H1 (cell line): Measurements from ENCODE around the gene CHST12. TPM values are rescaled to one million over a fixed set of nuclear protein-coding genes. Genes with fewer than 3 reads are reported as not detected.

Experiments used
- CTCF ChIA-PET: fragments of 300-600 bp; sonication (Branson Sonifier 250); formaldehyde crosslinking; loops from one replicate; lab custom pipeline; 2021; ENCODE audit not compliant: partially characterized antibody; lab: Charles Lee
- POLR2A ChIA-PET: fragments of 300-600 bp; sonication (Branson Sonifier 250); formaldehyde crosslinking; loops from one replicate; lab custom pipeline; 2021; ENCODE audit warnings: inconsistent platforms; ENCODE audit not compliant: partially characterized antibody; lab: Charles Lee
- DNase-seq, 2 experiments: peaks; one replicate each; pipeline versions ENCODE4 v3.0.0 to v3.0.0-alpha.2; 2010 to 2022; ENCODE audit warnings: low spot score in 2 of 2, low read depth in 1 of 2, mixed read lengths in 1 of 2
- FAIRE-seq: peaks from 2 replicates; lab custom pipeline; 2011; peaks lifted over from hg19 to GRCh38; lab: Jason Lieb, UNC
- H2AFZ ChIP-seq: 2 replicates; pipeline ENCODE4 v1.8.1; 2012; ENCODE audit warnings: low read length, inconsistent platforms
- H2AK5ac ChIP-seq: 2 replicates; pipeline ENCODE4 v1.6.1; 2013; ENCODE audit warnings: low read depth, low read length
- H2BK120ac ChIP-seq: replicated peaks from 2 replicates; pipeline ENCODE3; 2013; ENCODE audit warnings: low read depth, low read length, inconsistent platforms
- H2BK12ac ChIP-seq: 2 replicates; pipeline ENCODE4 v1.6.1; 2013; ENCODE audit warnings: low read depth, low read length
- H2BK15ac ChIP-seq: 2 replicates; pipeline ENCODE4 v1.6.1; 2013; ENCODE audit warnings: low read length
- H2BK20ac ChIP-seq: 2 replicates; pipeline ENCODE4 v1.6.1; 2013; ENCODE audit warnings: low read length
- H2BK5ac ChIP-seq: 2 replicates; pipeline ENCODE4 v1.6.1; 2013; ENCODE audit warnings: low read depth, low read length
- H3K14ac ChIP-seq: 2 replicates; pipeline ENCODE4 v1.6.1; 2013; ENCODE audit warnings: inconsistent platforms; ENCODE audit not compliant: insufficient read length
- H3K18ac ChIP-seq: 2 replicates; pipeline ENCODE4 v1.6.1; 2013; ENCODE audit warnings: low read length; ENCODE audit errors: extremely low read depth
- H3K23ac ChIP-seq: 2 replicates; pipeline ENCODE4 v1.6.1; 2013; ENCODE audit warnings: inconsistent platforms; ENCODE audit not compliant: insufficient read length
- H3K23me2 ChIP-seq: 2 replicates; pipeline ENCODE4 v1.6.1; 2013; ENCODE audit warnings: low read depth, low read length
- H3K27ac ChIP-seq: 2 replicates; pipeline ENCODE4 v1.6.1; 2011; ENCODE audit warnings: low read depth, low read length, inconsistent platforms
- H3K27me3 ChIP-seq, 4 experiments: replicated peaks in 1 of 4; 1 replicate in 1 of 4; 2 replicates in 3 of 4; pipeline versions ENCODE4 v1.6.1 to v1.8.1; 2011 to 2013; ENCODE audit warnings: low read length in 3 of 4, mild to moderate bottlenecking in 3 of 4, inconsistent platforms in 2 of 4, mixed read lengths in 2 of 4, moderate library complexity in 1 of 4; ENCODE audit not compliant: control insufficient read depth in 3 of 4, insufficient read depth in 3 of 4; ENCODE audit errors: extremely low read depth in 1 of 4
- H3K36me3 ChIP-seq, 4 experiments: 2 replicates each; pipeline versions ENCODE4 v1.6.1 to v1.8.1; 2011 to 2013; ENCODE audit warnings: mild to moderate bottlenecking in 4 of 4, low read length in 3 of 4, moderate library complexity in 2 of 4, control low read depth in 1 of 4, inconsistent platforms in 1 of 4; ENCODE audit not compliant: insufficient read depth in 4 of 4, control insufficient read depth in 2 of 4
- H3K4ac ChIP-seq: replicated peaks from 2 replicates; pipeline ENCODE3; 2013; ENCODE audit warnings: low read length, low read depth, mixed read lengths, inconsistent platforms; ENCODE audit not compliant: insufficient read length
- H3K4me1 ChIP-seq, 4 experiments: replicated peaks in 1 of 4; 1 replicate in 1 of 4; 2 replicates in 3 of 4; pipeline versions ENCODE4 v1.6.1 to v1.8.1; 2011 to 2013; ENCODE audit warnings: low read length in 3 of 4, inconsistent platforms in 2 of 4, mixed read lengths in 1 of 4; ENCODE audit not compliant: insufficient read depth in 4 of 4, control insufficient read depth in 3 of 4
- H3K4me2 ChIP-seq, 2 experiments: 2 replicates each; pipeline versions ENCODE4 v1.6.1 to v1.8.1; 2011 to 2013; ENCODE audit warnings: low read depth in 2 of 2, low read length in 2 of 2, control low read depth in 1 of 2, inconsistent platforms in 1 of 2, mild to moderate bottlenecking in 1 of 2; ENCODE audit not compliant: insufficient read depth in 1 of 2
- H3K4me3 ChIP-seq, 4 experiments: fragments of 200-600, 300-600 bp in 1 of 4; sonication (generic), shearing (Covaris generic), sonication (Bioruptor Twin) in 1 of 4; 2 replicates each; pipeline versions ENCODE4 v1.5.1 to v1.8.1; 2011 to 2016; ENCODE audit warnings: low read length in 4 of 4, low read depth in 3 of 4, control low read depth in 2 of 4, inconsistent platforms in 2 of 4, mild to moderate bottlenecking in 2 of 4, mixed read lengths in 1 of 4, moderate library complexity in 1 of 4; ENCODE audit not compliant: insufficient read depth in 2 of 4; ENCODE audit errors: extremely low read depth in 1 of 4
- H3K56ac ChIP-seq: replicated peaks from 2 replicates; pipeline ENCODE3; 2013; ENCODE audit warnings: low read depth, mild to moderate bottlenecking, mixed read lengths, low read length, inconsistent platforms; ENCODE audit not compliant: insufficient read length
- H3K79me1 ChIP-seq: 2 replicates; pipeline ENCODE4 v1.6.1; 2013; ENCODE audit warnings: low read depth, low read length, control low read depth
- H3K79me2 ChIP-seq, 2 experiments: 2 replicates each; pipeline versions ENCODE4 v1.6.1 to v1.8.1; 2012 to 2013; ENCODE audit warnings: low read length in 2 of 2, mild to moderate bottlenecking in 2 of 2, inconsistent platforms in 1 of 2; ENCODE audit not compliant: insufficient read depth in 2 of 2, control insufficient read depth in 1 of 2
- H3K9ac ChIP-seq, 4 experiments: replicated peaks in 1 of 4; 1 replicate in 1 of 4; 2 replicates in 3 of 4; pipeline versions ENCODE4 v1.6.1 to v1.8.1; 2011 to 2013; ENCODE audit warnings: low read depth in 3 of 4, low read length in 3 of 4, control low read depth in 2 of 4, mild to moderate bottlenecking in 2 of 4, moderate library complexity in 2 of 4, inconsistent platforms in 1 of 4; ENCODE audit errors: extremely low read depth in 1 of 4
- H3K9me3 ChIP-seq, 2 experiments: 2 replicates each; pipeline versions ENCODE4 v1.6.1 to v1.8.1; 2012 to 2013; ENCODE audit warnings: mild to moderate bottlenecking in 2 of 2, moderate library complexity in 2 of 2, control low read depth in 1 of 2, inconsistent platforms in 1 of 2, low read depth in 1 of 2, low read length in 1 of 2, mixed read lengths in 1 of 2; ENCODE audit not compliant: insufficient read depth in 2 of 2
- H4K20me1 ChIP-seq, 2 experiments: replicated peaks in 1 of 2; 2 replicates each; pipeline versions ENCODE3 to v1.8.1; 2011 to 2013; ENCODE audit warnings: inconsistent platforms in 2 of 2, low read length in 2 of 2, mild to moderate bottlenecking in 1 of 2; ENCODE audit not compliant: insufficient read depth in 2 of 2, control insufficient read depth in 1 of 2
- H4K5ac ChIP-seq: 2 replicates; pipeline ENCODE4 v1.6.1; 2013; ENCODE audit warnings: low read length, low read depth, mixed read lengths, inconsistent platforms; ENCODE audit not compliant: insufficient read length
- H4K8ac ChIP-seq: 2 replicates; pipeline ENCODE4 v1.8.0; 2013; ENCODE audit warnings: mild to moderate bottlenecking, moderate library complexity, low read length, inconsistent platforms; ENCODE audit not compliant: insufficient read depth; ENCODE audit errors: extremely low read depth
- H4K91ac ChIP-seq: replicated peaks from 2 replicates; pipeline ENCODE3; 2013; ENCODE audit warnings: low read length, mixed read lengths, inconsistent platforms; ENCODE audit not compliant: insufficient read length
- ASH2L ChIP-seq: fragments of 200-600, 300-600 bp; sonication (generic); IDR thresholded peaks from one replicate; pipeline ENCODE4 v1.7.1; 2017; ENCODE audit warnings: low read length
- SIRT6 ChIP-seq: IDR thresholded peaks from one replicate; pipeline ENCODE4 v1.7.1; 2012; ENCODE audit warnings: low read length, inconsistent platforms
- TAF1 ChIP-seq: IDR thresholded peaks from 2 replicates; pipeline ENCODE4 v1.6.1; 2011; ENCODE audit warnings: mild to moderate bottlenecking, low read depth, low read length
- TCF12 ChIP-seq: IDR thresholded peaks from 2 replicates; pipeline ENCODE4 v1.6.1; 2011; ENCODE audit warnings: low read depth, mild to moderate bottlenecking, low read length
- WGBS, 2 experiments: shearing (Covaris generic) in 1 of 2; methylation state at CpG; one replicate each; pipeline versions ENCODE4 v1.1.6 to v1.1.7; 2013 to 2015; ENCODE audit warnings: low lambda C conversion rate in 2 of 2, mixed read lengths in 2 of 2, inconsistent platforms in 1 of 2, low coverage in 1 of 2, missing lambda C conversion rate in 1 of 2; ENCODE audit not compliant: insufficient replicate concordance in 2 of 2, insufficient coverage in 1 of 2, insufficient read length in 1 of 2; ENCODE audit errors: extremely low coverage in 1 of 2, missing lambda C conversion rate in 1 of 2; 5-methylcytosine and 5-hydroxymethylcytosine counted together
- polyA plus RNA-seq, 7 experiments: library from polyadenylated mRNA; depleted of rRNA in 3 of 7; stranded (reverse) in 5 of 7; unstranded in 2 of 7; fragments of >200 nt in 5 of 7; fragments of 200-250 nt in 2 of 7; gene quantifications; 1 replicate in 5 of 7; 2 replicates in 1 of 7; 4 replicates in 1 of 7; pipeline versions ENCODE4 v1.2.1 to v1.2.3, GENCODE V29; 2011 to 2013; ENCODE audit warnings: missing spikeins in 2 of 7, mixed read lengths in 2 of 7
- total RNA-seq: library from RNA; stranded (reverse); fragmentation: NEBNext Ultra II Directional; extraction: Animal tissue kit (Norgen Biotek cat#: 25700); gene quantifications from 2 replicates; pipeline ENCODE4 v1.2.1, GENCODE V29; 2021

CHST12 gene
- total and polyA plus RNA-seq, 2 of the 8 experiments (the other 6 are each of a cell fraction or from before 2014, with no cell fraction given), result 13.4 to 24.1 TPM

- H3K4me3 ChIP-seq, result no peak overlapping the region
- no peak overlapping the region for H3K9ac ChIP-seq
- H2BK120ac ChIP-seq, result no peak overlapping the region
- CTCF ChIA-PET, result interaction anchor here (0.7 to 15.9 kb wide), 7 partner anchors 9 to 131 kb away, joined by 3 to 266 read pairs (median 3); partner anchors contain the start of gene GRIFIN
- no peak overlapping the region for H3K14ac ChIP-seq
- no peaks in the 10 kb centered on the region for H3K79me2 ChIP-seq
- POLR2A ChIA-PET, result interaction anchor here (1.8 kb wide), 1 partner anchor 10 kb away, joined by 7 read pairs; no protein-coding TSS in a partner anchor
- FAIRE-seq (no peak), DNase-seq (no peak)
- no peak overlapping the region for H4K91ac ChIP-seq
- no peaks in the 10 kb centered on the region for H3K4me1 ChIP-seq
- H3K23ac ChIP-seq, result no peak overlapping the region
- H4K5ac ChIP-seq, result no peak overlapping the region
- H2BK12ac ChIP-seq, result no peak overlapping the region
- no peaks in the 10 kb centered on the region for H3K27me3 ChIP-seq
- H4K8ac ChIP-seq, result 0 out of 2 replicates have a peak overlapping the region, but pooled peaks have one; percentile 43
- H3K18ac ChIP-seq, result no peak overlapping the region
- H3K56ac ChIP-seq, result no peak overlapping the region
- no peaks in the 10 kb centered on the region for H3K23me2 ChIP-seq
- no peak overlapping the region for H2BK5ac ChIP-seq
- H2BK15ac ChIP-seq, result no peak overlapping the region
- H2AK5ac ChIP-seq, result no peak overlapping the region
- no peak overlapping the region for H2AFZ ChIP-seq
- H3K27ac ChIP-seq, result no peak overlapping the region
- H3K36me3 ChIP-seq, result no peaks in the 10 kb centered on the region
- 91% methylated on average over 18 of the region's 23 CpGs; no CpG with 5 or more reads in 1 of the 2 experiments for WGBS, 2 experiments
- no peaks in the 10 kb centered on the region for H4K20me1 ChIP-seq
- no peaks in the 10 kb centered on the region for H3K79me1 ChIP-seq
- H3K4ac ChIP-seq, result no peak overlapping the region
- H2BK20ac ChIP-seq, result no peak overlapping the region
- no peak overlapping the region for H3K4me2 ChIP-seq
- H3K9me3 ChIP-seq, result 0 out of 4 replicates have a peak, but pooled peaks cover 0 to 3% of the 10 kb centered on the region in 2 experiments
- TF ChIP-seq TAF1, result no peak
- TF ChIP-seq TCF12, result no peak
- TF ChIP-seq ASH2L, result no peak
- TF ChIP-seq SIRT6, result no peak
These were observed 56.8 kb downstream of the CHST12 start for GRCh38 chr7:2460188-2460587.
